ENCODE data around the gene GRAMD2A. TPM values are rescaled to one million over a fixed set of nuclear protein-coding genes. Genes with fewer than 3 reads are reported as not detected.

GRAMD2A gene
- total RNA-seq, 2 experiments from 2014 or later, result 0.10 TPM; not detected in 1

DNA sequence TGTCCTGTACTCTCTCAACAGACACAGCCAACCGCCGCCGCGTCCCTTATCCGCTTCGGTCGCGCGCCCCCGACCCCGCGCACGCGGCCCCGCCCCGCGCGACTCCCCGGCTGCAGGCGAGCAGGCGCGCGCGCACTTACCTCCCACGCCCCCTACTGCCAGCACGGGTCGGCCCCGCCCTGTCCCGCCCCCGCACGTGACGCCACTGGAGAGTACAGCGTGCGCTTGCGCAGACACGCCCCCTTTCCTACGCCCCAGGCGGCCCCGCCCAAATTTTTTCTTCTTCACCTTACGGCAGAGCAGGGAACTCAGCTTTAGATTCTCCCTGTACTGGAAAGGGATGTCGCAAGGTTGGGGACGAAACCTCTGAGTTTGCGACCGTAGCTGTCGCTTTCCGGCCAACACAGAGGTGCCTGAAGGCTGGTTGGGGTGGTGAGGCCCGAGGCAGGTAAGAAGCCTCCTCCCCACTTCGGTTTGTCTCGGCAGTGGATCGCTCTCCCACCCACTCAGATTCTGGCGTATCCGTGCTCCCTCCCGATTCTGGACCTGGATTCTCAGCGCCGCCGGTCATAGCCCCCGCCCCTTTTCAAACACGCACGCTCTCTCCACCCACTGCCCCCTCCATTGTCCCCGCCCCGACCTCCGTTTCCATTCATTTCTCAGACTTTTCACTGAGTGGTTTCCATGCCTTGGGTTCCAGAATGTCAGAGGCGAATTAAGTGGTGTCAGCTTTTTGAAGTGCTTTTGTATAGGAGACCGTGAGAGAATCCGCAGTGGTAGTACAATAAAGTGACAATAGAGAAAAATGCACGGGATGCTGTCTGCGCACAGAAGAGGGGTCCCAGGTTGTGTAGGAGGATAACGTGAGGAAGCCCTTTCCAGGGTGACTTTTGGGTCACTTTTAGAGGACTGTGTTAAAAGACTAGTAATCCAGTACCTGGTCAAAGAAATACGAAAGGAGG lies 79.3 kb downstream of the GRAMD2A start, which contains the start of the genes MYO9A and SENP8:
MYO9A (minus strand) TSS at position 134 of the 962 bp plus-strand sequence. CDS start 71,587 bp downstream, outside the sequence.
SENP8 (plus strand) TSS at position 387 of the 962 bp plus-strand sequence. CDS start 21,221 bp downstream, outside the sequence.
- peak within 1 kb of the TSS; percentile 98 for H3K27ac Mint-ChIP-seq
- peaks cover 28% of the 10 kb centered on the region for H3K4me1 Mint-ChIP-seq (ENCODE audit: low read depth)
- DNase-seq, result peak; percentile 99
- peaks cover 4% of the 10 kb centered on the region for H3K27me3 Mint-ChIP-seq (ENCODE audit: low read depth)
- no peaks in the 10 kb centered on the region for H3K9me3 Mint-ChIP-seq (ENCODE audit: insufficient read depth)
- POLR2A ChIA-PET, result interaction anchor here (0.6 kb wide), 1 partner anchor 15 kb away, joined by 3 read pairs; no protein-coding TSS in a partner anchor
- peak; percentile 74 for ATAC-seq
- CTCF ChIA-PET, result interaction anchor here (0.6 to 1.5 kb wide), 4 partner anchors 37 to 345 kb away, joined by 3 to 7 read pairs (median 3); no protein-coding TSS in a partner anchor
- peak within 1 kb of the TSS; percentile 95 for H3K4me3 Mint-ChIP-seq
- no peaks in the 10 kb centered on the region for H3K36me3 Mint-ChIP-seq (ENCODE audit: low read depth)

DNA sequence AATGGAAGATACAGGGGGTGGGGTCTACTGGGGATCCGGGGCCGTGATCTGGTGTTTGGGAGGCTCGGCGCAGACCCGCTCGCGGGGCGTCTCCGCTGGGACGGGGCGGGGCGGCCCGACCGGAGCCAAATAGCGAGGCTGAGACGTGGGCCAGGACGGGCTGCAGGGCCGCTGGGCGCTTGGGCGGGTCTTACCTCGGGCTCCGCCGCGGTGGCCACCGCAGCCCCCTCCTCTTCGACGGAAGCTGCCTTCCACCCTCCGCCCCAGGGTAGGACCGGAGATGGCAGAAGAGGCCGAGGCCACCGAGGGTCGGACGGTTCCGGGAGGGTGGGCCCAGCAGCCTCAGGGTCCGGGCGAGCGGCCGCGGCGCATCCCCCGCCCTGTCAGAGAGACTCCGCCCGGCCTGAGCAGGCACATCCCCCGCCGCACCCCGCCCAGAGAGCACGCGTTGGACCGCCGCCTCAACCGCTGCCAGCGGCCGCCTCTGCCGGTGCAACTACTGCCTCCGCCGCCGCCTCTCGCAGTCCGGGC lies 80.0 kb downstream of the GRAMD2A start:
- Mint-ChIP-seq H3K36me3 (ENCODE audit: low read depth) (no peaks in the 10 kb centered on the region), H3K9me3 (ENCODE audit: insufficient read depth) (no peaks in the 10 kb centered on the region), H3K4me1 (ENCODE audit: low read depth) (peaks cover 28% of the 10 kb centered on the region), H3K4me3 (peak overlapping the region; percentile 95), H3K27me3 (ENCODE audit: low read depth) (peaks cover 4% of the 10 kb centered on the region), H3K27ac (peak overlapping the region; percentile 98)
- ATAC-seq, result peak; percentile 81
- ChIA-PET POLR2A (interaction anchor here (0.6 to 0.9 kb wide), 2 partner anchors 16 to 37 kb away, joined by 3 read pairs; no protein-coding TSS in a partner anchor), CTCF (interaction anchor here (0.9 to 1.5 kb wide), 2 partner anchors 38 to 109 kb away, joined by 3 to 7 read pairs; no protein-coding TSS in a partner anchor)
- DNase-seq, result peak; percentile 70

GRCh38 chr15:72116731-72117485 lies 80.7 kb downstream of the GRAMD2A start:
- H3K9me3 Mint-ChIP-seq (ENCODE audit: insufficient read depth), result no peaks in the 10 kb centered on the region
- ChIA-PET POLR2A (interaction anchor here (0.9 kb wide), 1 partner anchor 36 kb away, joined by 3 read pairs; no protein-coding TSS in a partner anchor), CTCF (interaction anchor here (1.5 kb wide), 1 partner anchor 39 kb away, joined by 3 read pairs; no protein-coding TSS in a partner anchor)
- ATAC-seq (peak; percentile 0), DNase-seq (peak; percentile 49)
- no peaks in the 10 kb centered on the region for H3K36me3 Mint-ChIP-seq (ENCODE audit: low read depth)
- H3K27me3 Mint-ChIP-seq (ENCODE audit: low read depth), result peaks cover 4% of the 10 kb centered on the region
- H3K4me3 Mint-ChIP-seq, result peak overlapping the region; percentile 95
- peaks cover 28% of the 10 kb centered on the region for H3K4me1 Mint-ChIP-seq (ENCODE audit: low read depth)
- H3K27ac Mint-ChIP-seq, result peak overlapping the region; percentile 88

- H3K4me3 Mint-ChIP-seq, result no peak overlapping the region
- DNase-seq (no peak), ATAC-seq (no peak)
- ChIA-PET POLR2A (no interaction called here), CTCF (interaction anchor here (1.2 kb wide), 1 partner anchor 333 kb away, joined by 3 read pairs; no protein-coding TSS in a partner anchor)
- H3K36me3 Mint-ChIP-seq (ENCODE audit: low read depth), result no peaks in the 10 kb centered on the region
- peaks cover 17% of the 10 kb centered on the region for H3K4me1 Mint-ChIP-seq (ENCODE audit: low read depth)
- H3K9me3 Mint-ChIP-seq (ENCODE audit: insufficient read depth), result no peaks in the 10 kb centered on the region
- H3K27me3 Mint-ChIP-seq (ENCODE audit: low read depth), result peaks cover 4% of the 10 kb centered on the region
- no peak overlapping the region for H3K27ac Mint-ChIP-seq
Measured at GRCh38 chr15:72113347-72114031, 84.1 kb downstream of the GRAMD2A start.

GRCh38 chr15:72112805-72113204 lies 84.8 kb downstream of the GRAMD2A start:
- CTCF ChIA-PET, result no interaction called here
- Mint-ChIP-seq H3K27me3 (ENCODE audit: low read depth) (peaks cover 4% of the 10 kb centered on the region), H3K36me3 (ENCODE audit: low read depth) (no peaks in the 10 kb centered on the region), H3K4me3 (no peak overlapping the region), H3K4me1 (ENCODE audit: low read depth) (peaks cover 20% of the 10 kb centered on the region), H3K9me3 (ENCODE audit: insufficient read depth) (no peaks in the 10 kb centered on the region), H3K27ac (no peak overlapping the region)
- DNase-seq (no peak), ATAC-seq (no peak)
- POLR2A ChIA-PET, result no interaction called here

DNA sequence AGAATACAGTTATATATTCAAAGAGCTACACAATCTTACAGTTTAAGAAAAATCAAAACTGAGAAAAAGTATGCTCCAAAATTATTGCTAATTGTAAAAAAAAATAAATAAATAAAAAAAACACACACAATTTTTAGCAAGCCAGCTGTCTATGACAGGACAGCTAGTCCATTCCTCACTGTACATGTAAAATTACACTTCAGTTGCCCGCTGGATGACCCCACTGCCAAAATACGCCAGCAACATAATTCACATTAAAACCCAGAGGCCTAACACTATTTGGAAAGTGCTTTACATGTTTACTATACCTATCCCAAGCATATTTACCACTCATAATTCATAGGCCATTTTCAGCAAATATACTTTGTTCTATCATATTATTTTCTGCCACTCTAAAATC lies 85.5 kb downstream of the GRAMD2A start:
- no peak overlapping the region for H3K4me3 Mint-ChIP-seq
- no peaks in the 10 kb centered on the region for H3K36me3 Mint-ChIP-seq (ENCODE audit: low read depth)
- no peaks in the 10 kb centered on the region for H3K9me3 Mint-ChIP-seq (ENCODE audit: insufficient read depth)
- peaks cover 4% of the 10 kb centered on the region for H3K27me3 Mint-ChIP-seq (ENCODE audit: low read depth)
- H3K4me1 Mint-ChIP-seq (ENCODE audit: low read depth), result peaks cover 19% of the 10 kb centered on the region
- H3K27ac Mint-ChIP-seq, result no peak overlapping the region
- ChIA-PET CTCF (no interaction called here), POLR2A (interaction anchor here (0.6 kb wide), 1 partner anchor 1352 kb away, joined by 5 read pairs; no protein-coding TSS in a partner anchor)
- DNase-seq, result no peak
- no peak for ATAC-seq

GRCh38 chr15:72110355-72110754 lies 87.2 kb downstream of the GRAMD2A start:
- ChIA-PET POLR2A (no interaction called here), CTCF (no interaction called here)
- H3K27me3 Mint-ChIP-seq (ENCODE audit: low read depth), result peaks cover 3% of the 10 kb centered on the region
- DNase-seq (no peak), ATAC-seq (no peak)
- no peak overlapping the region for H3K4me3 Mint-ChIP-seq
- H3K9me3 Mint-ChIP-seq (ENCODE audit: insufficient read depth), result no peaks in the 10 kb centered on the region
- H3K36me3 Mint-ChIP-seq (ENCODE audit: low read depth), result no peaks in the 10 kb centered on the region
- H3K4me1 Mint-ChIP-seq (ENCODE audit: low read depth), result peaks cover 6% of the 10 kb centered on the region
- no peak overlapping the region for H3K27ac Mint-ChIP-seq

Other genes starting within 250 kb of the GRAMD2A start
- 10 to 100 TPM; 19.0 to 21.3 TPM for gene MYO9A, start 79.6 kb downstream of the GRAMD2A start, total RNA-seq
- gene SENP8, start 79.4 kb downstream of the GRAMD2A start, total RNA-seq, result 1 to 10 TPM; 1.3 to 1.6 TPM
- gene PKM, start 33.4 kb upstream of the GRAMD2A start, total RNA-seq, result 1,000 to 10,000 TPM; 1,272 to 1,311 TPM
- 10 to 100 TPM; 54.0 to 57.0 TPM for gene PARP6, start 74.8 kb upstream of the GRAMD2A start, total RNA-seq
- gene CELF6, start 122.4 kb upstream of the GRAMD2A start, total RNA-seq, result under 1 TPM; 0.45 to 0.70 TPM
- 10 to 100 TPM; 80.9 to 87.3 TPM for gene HEXA, start 178.2 kb upstream of the GRAMD2A start, total RNA-seq
- gene TMEM202, start 200.5 kb upstream of the GRAMD2A start, total RNA-seq, result not detected

Data from activated CD8-positive, alpha-beta T cell treated with anti-CD3 and anti-CD28 coated beads, Interleukin-2, amount 10 ng/mL, durations not matched to agents 7 days and 5 days (primary cell).